Stimulated activated effector memory CD8-positive, alpha-beta T cell treated with anti-CD3 and anti-CD28 coated beads, Interleukin-12 subunit alpha, Interleukin-12 subunit beta, amount 100 ng/mL, for 72 hours (primary cell): ENCODE data around the gene TEC.
A peak's percentile ranks its signal among the peaks of the same experiment; 100 is the strongest.

ENCODE experiments used
- ATAC-seq: fragments of 150-1000 bp; cut with Tn5 transposase; 2 replicates; pipeline ENCODE4 v1.10.0; 2021
- DNase-seq, 2 donors: peaks; one replicate each; pipeline ENCODE4 v3.0.0; 2021 to 2022; ENCODE audit warnings: low spot score in 2 of 2
- H3K27ac Mint-ChIP-seq: one replicate; pipeline ENCODE4 v1.8.0; 2022; ENCODE audit warnings: mild to moderate bottlenecking, mixed read lengths
- H3K36me3 Mint-ChIP-seq: one replicate; pipeline ENCODE4 v1.8.0; 2022; ENCODE audit warnings: mild to moderate bottlenecking, mixed read lengths
- H3K4me1 Mint-ChIP-seq: one replicate; pipeline ENCODE4 v1.8.0; 2022; ENCODE audit warnings: mixed read lengths
- H3K4me3 Mint-ChIP-seq: one replicate; pipeline ENCODE4 v1.8.0; 2022; ENCODE audit warnings: mild to moderate bottlenecking, mixed read lengths
- H3K9me3 Mint-ChIP-seq: one replicate; pipeline ENCODE4 v1.8.0; 2022; ENCODE audit warnings: mixed read lengths

TEC gene

DNA sequence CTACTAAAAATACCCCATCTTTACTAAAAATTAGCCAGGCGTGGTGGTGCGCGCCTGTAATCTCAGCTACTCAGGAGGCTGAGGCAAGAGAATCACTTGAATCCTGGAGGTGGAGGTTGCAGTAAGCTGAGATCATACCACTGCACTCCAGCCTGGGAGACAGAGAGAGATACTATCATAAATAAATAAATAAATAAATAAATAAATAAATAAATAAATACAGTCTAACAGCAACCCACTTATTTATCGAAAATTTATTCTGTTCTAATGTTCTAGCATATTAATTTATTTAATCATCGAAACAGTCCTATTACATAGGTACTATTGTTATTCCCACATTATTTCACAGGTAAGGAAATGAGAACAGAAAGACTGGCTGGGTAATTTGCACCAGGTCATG is 117.4 kb downstream of the TEC start:
- no peak for ATAC-seq
- no peak for DNase-seq
- H3K4me3 Mint-ChIP-seq, result no peak overlapping the region
- no peaks in the 10 kb centered on the region for H3K36me3 Mint-ChIP-seq
- peaks cover 13% of the 10 kb centered on the region for H3K9me3 Mint-ChIP-seq
- no peak overlapping the region for H3K27ac Mint-ChIP-seq
- peaks cover 4% of the 10 kb centered on the region for H3K4me1 Mint-ChIP-seq

DNA sequence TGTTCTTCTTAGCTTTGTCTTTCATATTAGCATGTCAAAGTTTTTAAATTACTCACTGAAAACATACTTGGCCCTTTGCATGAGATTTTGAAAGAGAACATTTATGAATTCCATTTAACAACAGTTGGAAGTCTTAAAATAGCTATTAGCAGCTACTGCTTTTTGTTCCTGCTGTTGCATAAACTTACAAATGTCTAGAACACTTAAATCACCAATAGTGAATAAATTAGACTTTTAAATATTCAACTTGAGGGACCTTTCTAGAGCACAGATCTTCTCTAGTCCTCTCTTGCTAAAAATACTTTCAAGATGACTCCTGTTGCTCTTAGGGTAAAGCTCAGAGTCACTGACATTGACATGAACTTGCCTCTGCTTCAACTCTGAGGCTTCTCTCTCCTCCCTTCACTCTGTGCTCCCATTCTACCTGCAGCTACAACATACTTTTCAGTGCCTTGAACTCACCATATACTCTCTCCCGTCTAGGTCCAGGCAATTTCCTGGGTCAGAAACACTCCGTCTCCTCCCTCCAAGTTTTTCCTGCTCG is 119.7 kb downstream of the TEC start:
- no peaks in the 10 kb centered on the region for H3K36me3 Mint-ChIP-seq
- no peak overlapping the region for H3K4me3 Mint-ChIP-seq
- no peak for ATAC-seq
- H3K4me1 Mint-ChIP-seq, result peaks cover 4% of the 10 kb centered on the region
- H3K9me3 Mint-ChIP-seq, result peaks cover 9% of the 10 kb centered on the region
- DNase-seq, result no peak
- H3K27ac Mint-ChIP-seq, result no peak overlapping the region

DNA sequence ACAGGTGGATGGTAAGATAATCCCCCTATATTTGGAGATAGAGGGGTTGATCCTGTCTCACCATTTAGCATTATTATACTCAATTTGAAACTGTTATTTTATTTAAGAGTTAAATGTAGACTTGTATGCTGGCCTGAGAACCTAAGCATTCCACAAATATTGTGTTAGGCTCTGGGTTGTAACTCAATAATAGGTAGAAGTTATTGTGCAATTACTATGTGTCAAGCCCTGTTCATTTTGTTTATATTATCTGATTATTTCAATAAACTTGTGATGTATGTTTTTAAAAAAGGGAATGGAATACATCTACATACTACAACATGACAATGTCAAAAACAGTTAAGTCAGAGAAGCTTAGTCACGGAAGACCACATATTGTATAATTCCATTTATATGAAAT is 122.0 kb downstream of the TEC start:
- no peaks in the 10 kb centered on the region for H3K9me3 Mint-ChIP-seq
- H3K27ac Mint-ChIP-seq, result no peak overlapping the region
- H3K4me1 Mint-ChIP-seq, result peaks cover 4% of the 10 kb centered on the region
- DNase-seq (no peak), ATAC-seq (no peak)
- H3K4me3 Mint-ChIP-seq, result no peak overlapping the region
- H3K36me3 Mint-ChIP-seq, result no peaks in the 10 kb centered on the region

DNA sequence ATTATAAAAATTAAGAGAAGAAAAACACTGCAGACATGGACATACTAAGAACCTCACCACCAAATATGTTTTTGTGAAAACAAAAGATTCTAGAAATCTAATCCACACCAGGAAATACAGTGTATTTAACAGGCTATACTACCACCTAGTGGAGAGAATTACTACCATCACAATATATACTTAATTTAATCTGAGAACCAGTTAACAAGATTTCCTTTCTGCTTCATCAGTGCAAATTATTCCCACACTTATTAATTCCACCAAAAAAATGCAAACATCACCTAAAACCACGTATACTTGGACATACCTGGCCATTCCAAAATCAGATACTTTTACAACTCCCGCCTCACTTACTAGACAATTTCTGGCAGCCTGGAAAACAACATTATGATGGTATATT is 128.6 kb downstream of the TEC start:
- Mint-ChIP-seq H3K27ac (no peak overlapping the region), H3K4me1 (peaks cover 43% of the 10 kb centered on the region), H3K9me3 (no peaks in the 10 kb centered on the region), H3K4me3 (no peak overlapping the region), H3K36me3 (no peaks in the 10 kb centered on the region)
- DNase-seq, result no peak
- ATAC-seq, result peak; percentile 71

DNA sequence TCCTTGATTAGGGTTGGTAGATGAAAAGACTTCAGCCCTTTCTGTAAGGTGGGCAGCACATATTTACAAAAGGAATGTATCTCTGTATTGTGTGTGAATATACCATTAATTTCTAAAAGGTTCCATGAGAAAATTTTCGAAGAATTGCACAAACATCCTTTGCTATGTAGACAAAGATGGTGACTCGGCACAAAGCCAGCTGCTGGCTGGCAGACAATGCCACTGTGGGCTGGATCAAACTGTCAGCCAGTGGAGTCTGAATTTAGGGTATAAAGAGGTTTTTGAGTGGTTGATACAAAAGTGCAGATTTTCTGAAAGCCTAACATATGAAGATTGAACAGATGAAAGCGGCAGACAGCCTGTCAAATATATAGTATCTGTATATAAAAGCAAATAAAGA is 129.9 kb downstream of the TEC start:
- Mint-ChIP-seq H3K36me3 (no peaks in the 10 kb centered on the region), H3K27ac (peak overlapping the region; percentile 83), H3K4me3 (peak overlapping the region; percentile 26), H3K4me1 (peaks cover 55% of the 10 kb centered on the region), H3K9me3 (no peaks in the 10 kb centered on the region)
- ATAC-seq (no peak), DNase-seq (no peak)

DNA sequence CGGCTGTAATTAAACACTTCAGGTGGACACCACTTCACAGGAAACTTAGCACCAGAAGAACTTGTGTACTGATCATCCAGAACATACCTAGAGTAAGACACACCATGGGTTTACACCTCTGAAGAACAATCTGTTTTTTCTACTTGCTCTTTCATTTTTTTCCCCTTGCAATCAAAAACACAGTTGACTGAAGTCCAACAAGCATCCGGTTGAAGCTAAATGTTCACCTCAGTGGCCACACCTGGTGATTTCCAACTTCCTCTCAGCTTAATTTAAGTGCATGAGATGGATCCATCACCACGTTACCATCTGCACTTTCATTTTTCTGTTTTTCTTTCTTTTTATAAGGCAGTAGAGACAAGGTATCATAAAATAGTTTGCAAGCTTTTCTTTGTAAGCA is 130.7 kb downstream of the TEC start:
- Mint-ChIP-seq H3K27ac (peak overlapping the region; percentile 83), H3K4me3 (peak overlapping the region; percentile 26), H3K4me1 (peaks cover 59% of the 10 kb centered on the region), H3K36me3 (no peaks in the 10 kb centered on the region), H3K9me3 (no peaks in the 10 kb centered on the region)
- ATAC-seq, result peak; percentile 17
- no peak for DNase-seq

DNA sequence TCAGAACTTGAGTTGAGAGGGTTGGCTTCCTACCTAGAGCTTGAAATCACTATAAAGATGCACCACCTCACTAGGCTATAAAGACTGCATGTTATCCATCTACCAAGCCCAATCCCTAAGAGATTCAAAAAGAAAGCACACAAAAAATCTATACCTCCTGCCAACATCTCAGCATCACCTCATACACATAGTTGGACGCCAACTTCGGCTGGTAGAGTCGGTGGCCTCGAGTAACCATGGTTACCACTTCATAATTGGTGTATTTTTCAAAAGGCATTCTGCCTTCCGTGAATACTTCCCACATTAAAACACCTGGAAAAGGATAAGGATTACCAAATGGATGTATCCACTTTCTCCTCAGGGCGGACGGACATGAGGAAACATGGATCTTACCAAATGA is 131.1 kb downstream of the TEC start:
- no peak for ATAC-seq
- H3K36me3 Mint-ChIP-seq, result no peaks in the 10 kb centered on the region
- H3K4me3 Mint-ChIP-seq, result peak overlapping the region; percentile 26
- no peaks in the 10 kb centered on the region for H3K9me3 Mint-ChIP-seq
- H3K4me1 Mint-ChIP-seq, result peaks cover 59% of the 10 kb centered on the region
- peak overlapping the region; percentile 83 for H3K27ac Mint-ChIP-seq
- DNase-seq, result no peak

DNA sequence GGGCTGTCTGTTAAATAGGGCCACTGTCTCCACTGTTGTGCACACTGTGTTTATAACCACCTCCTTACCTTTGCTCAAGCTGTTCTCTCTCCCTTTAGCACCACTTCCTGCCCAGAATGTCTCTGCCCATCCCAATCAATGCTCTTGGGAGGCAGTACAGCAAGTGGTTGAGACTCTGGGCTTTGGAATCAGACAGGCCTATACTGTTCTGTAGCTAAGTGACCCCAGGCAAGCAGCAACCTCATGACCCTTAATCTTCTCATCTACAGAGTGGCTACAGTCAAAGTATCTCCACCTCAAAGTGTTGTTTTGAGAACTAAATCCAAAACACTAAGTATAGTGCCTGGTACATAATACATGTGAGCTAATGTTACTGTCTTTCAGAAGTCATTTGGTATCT is 131.8 kb downstream of the TEC start:
- Mint-ChIP-seq H3K36me3 (no peaks in the 10 kb centered on the region), H3K4me1 (peaks cover 59% of the 10 kb centered on the region)

DNA sequence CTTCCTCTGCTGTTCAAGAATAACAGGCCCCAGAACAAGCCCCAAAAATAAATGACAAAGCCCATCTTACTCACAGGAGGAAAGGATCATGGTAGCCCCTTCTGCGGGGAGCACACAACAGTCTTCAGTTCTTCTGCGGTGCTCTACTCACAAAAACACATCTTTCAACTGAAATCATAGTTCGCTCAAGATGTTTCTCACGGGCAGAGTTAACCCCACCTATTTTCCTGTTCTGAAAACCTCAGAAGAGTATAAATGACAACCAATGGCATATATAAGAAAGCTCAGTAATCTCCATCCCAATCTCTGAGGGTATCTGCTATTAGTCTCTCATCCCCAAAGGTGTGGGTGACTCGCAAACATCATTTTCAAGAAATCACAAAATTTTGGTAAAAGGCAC is 135.6 kb downstream of the TEC start, which contains the start of gene TXK:
TXK (minus strand) TSS at position 170 of the 400 bp plus-strand sequence; CDS start at position 90, 80 bp downstream.
- DNase-seq, result no peak
- peak; percentile 64 for ATAC-seq
- peaks cover 69% of the 10 kb centered on the region for H3K4me1 Mint-ChIP-seq
- peaks cover 22% of the 10 kb centered on the region for H3K36me3 Mint-ChIP-seq
- peak within 1 kb of the TSS; percentile 64 for H3K4me3 Mint-ChIP-seq
- peak within 1 kb of the TSS; percentile 93 for H3K27ac Mint-ChIP-seq
- H3K9me3 Mint-ChIP-seq, result no peaks in the 10 kb centered on the region

More for the DNA sequence above, 131.8 kb downstream of the TEC start:
- peak overlapping the region; percentile 83 for H3K27ac Mint-ChIP-seq
- no peaks in the 10 kb centered on the region for H3K9me3 Mint-ChIP-seq
- H3K4me3 Mint-ChIP-seq, result peak overlapping the region; percentile 26
- DNase-seq, result no peak
- peak; percentile 53 for ATAC-seq

DNA sequence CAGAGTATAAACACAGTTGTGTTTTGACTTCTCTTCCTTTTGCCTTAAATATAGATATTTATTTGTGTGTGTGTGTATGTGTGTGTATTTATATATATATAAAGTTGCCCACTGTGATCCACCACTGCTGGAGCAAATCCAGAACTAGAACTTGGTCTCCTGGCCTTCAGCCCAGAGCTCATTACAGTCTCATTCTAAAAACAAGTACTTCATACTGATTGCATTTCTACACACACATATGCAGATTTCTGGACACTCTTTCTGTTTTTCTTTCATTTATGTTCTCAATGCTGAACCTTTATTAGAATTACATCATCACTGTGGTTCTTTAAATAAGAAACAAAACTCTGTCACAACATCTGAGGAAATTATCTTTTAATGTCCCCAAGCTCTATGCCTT is 136.0 kb downstream of the TEC start:
- H3K4me1 Mint-ChIP-seq, result peaks cover 69% of the 10 kb centered on the region
- no peaks in the 10 kb centered on the region for H3K9me3 Mint-ChIP-seq
- peak overlapping the region; percentile 93 for H3K27ac Mint-ChIP-seq
- H3K4me3 Mint-ChIP-seq, result peak overlapping the region; percentile 64
- DNase-seq (no peak), ATAC-seq (no peak)
- peaks cover 25% of the 10 kb centered on the region for H3K36me3 Mint-ChIP-seq

DNA sequence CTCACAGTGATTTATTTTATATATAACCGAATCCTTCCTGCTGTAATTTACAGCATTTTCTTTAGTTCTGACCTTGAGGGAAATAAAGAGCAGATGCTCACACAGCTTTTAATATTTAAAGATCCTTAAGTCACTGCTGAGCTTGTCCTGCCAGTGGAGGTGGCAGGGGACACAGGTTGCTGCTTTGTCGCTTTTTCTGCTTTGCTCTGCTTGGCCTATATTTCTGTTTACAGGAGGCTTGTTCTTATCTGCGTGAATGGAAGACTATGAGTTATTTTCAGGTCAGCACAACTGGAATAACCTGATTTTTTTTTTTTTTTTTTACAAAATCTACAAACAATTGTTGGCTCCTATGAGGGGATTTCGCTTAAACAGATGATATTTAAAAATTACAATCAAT is 137.9 kb downstream of the TEC start:
- Mint-ChIP-seq H3K36me3 (peaks cover 33% of the 10 kb centered on the region), H3K4me3 (peak overlapping the region; percentile 64), H3K27ac (peak overlapping the region; percentile 93), H3K4me1 (peaks cover 69% of the 10 kb centered on the region), H3K9me3 (no peaks in the 10 kb centered on the region)
- ATAC-seq (no peak), DNase-seq (no peak)

DNA sequence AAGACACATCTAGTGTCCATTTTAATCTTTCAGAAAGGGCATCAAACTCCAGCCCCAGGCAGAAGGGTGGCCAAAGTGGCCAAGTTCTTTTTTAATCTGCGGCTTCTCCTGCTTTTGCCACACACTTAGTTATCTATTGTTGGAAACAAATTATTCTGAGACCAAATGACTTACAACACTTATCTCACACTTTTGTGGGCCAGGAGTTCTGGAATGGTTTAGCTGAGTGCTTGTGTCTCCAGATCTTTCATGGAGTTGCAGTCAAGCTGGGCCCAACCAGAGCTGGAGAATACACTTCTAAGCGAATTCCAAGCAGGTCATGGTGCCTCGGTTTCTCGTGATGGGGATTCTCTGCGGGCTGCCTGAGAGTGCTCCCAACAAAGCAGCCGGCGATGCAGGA is 139.5 kb downstream of the TEC start:
- DNase-seq (no peak), ATAC-seq (no peak)
- H3K36me3 Mint-ChIP-seq, result peaks cover 33% of the 10 kb centered on the region
- H3K4me3 Mint-ChIP-seq, result peak overlapping the region; percentile 64
- no peaks in the 10 kb centered on the region for H3K9me3 Mint-ChIP-seq
- peak overlapping the region; percentile 93 for H3K27ac Mint-ChIP-seq
- peaks cover 65% of the 10 kb centered on the region for H3K4me1 Mint-ChIP-seq

DNA sequence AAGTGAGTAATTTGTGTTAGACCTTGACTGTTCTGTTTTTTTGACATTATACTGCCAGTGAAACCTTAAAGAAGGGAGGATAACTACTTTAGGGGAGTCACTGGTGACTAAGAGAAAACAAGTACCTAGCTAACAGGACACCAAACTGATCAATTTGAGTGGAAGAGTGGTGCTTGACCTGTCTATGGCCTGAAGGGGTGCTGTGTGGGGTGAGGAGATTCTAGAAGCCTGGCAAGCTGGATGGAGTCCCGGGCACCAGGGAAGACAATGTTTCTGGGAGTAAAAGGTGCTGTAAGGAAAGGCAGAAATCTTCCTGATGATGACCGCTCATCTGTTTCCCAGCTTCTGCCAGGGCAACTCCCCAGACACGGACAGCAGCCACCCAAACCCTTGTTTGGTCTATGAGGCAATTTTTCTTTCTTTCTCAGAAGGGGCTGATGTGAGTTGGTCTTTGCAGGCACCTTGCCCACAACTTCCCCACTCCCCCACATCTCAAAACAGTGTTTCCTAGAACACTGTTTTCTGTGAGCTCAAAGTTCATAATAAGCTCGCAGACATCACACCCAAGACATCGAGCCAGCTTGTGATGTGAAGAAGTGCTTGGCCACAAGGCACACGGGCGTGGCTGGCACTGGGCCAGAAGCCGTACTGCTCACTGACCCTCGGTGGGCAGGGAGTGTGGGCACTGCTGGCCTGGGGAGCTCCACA is 140.2 kb downstream of the TEC start:
- ATAC-seq, result peak; percentile 73
- Mint-ChIP-seq H3K27ac (peak overlapping the region; percentile 93), H3K9me3 (no peaks in the 10 kb centered on the region), H3K36me3 (peaks cover 33% of the 10 kb centered on the region), H3K4me1 (peaks cover 65% of the 10 kb centered on the region), H3K4me3 (peak overlapping the region; percentile 64)
- DNase-seq, result peak in 1 of 2 donors; percentile 72

DNA sequence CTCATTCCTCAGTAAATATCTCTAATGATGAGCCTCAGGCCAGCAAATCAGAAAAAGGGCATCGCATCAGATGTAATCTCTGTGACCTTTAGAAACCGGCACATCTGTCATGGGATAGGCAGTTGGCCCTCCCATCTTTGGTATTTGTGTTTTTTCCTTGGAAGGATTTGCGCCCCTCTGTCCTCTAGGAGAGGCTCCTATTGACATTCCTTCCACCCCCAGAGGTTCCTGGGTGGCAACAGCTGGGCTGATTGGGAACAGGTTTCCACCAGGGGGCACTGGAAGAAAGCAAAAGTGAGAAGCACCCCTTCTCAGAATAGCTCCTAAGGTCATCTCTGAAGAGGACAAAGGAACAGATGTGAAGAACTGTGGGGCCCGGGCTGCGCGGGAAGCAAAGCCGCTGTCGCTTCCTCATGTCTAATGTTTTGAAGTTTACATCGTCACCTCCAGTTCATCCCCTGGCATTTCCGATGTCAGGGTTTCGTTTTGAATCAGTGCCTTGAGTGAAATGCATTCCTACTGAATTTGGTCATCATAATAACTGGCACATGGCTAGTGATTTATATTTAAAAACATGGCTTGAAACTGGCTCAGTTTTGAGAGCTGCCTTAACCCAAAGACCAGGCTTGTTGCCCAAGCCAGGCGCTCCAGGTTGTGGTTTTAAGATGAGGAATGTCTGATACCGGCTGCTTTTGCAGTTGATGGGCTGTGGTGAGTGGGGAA is 141.8 kb downstream of the TEC start:
- peaks cover 77% of the 10 kb centered on the region for H3K4me1 Mint-ChIP-seq
- DNase-seq (peak; percentile 34 to 81), ATAC-seq (peak; percentile 87)
- no peaks in the 10 kb centered on the region for H3K9me3 Mint-ChIP-seq
- peak overlapping the region; percentile 93 for H3K27ac Mint-ChIP-seq
- peaks cover 33% of the 10 kb centered on the region for H3K36me3 Mint-ChIP-seq
- peak overlapping the region; percentile 64 for H3K4me3 Mint-ChIP-seq

DNA sequence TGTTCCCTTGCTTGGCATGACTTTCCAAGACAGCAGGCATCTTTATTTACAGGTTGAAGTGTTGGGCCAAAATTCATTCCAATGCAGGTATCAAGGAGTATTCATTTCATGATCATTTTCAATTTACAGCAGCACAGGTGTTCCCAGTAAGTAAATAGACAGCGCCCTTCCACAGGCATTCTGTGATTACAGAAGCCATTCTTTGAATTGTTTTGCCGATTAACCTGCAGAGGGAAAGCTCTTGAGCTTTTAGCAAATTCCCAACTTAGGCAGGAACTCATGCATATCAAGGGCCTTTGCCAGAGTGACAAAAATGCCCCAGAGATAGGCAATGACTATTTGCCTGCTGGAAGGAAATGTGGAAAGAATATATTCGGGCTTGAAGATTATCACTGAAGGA is 142.4 kb downstream of the TEC start:
- Mint-ChIP-seq H3K4me1 (peaks cover 77% of the 10 kb centered on the region), H3K4me3 (peak overlapping the region; percentile 64), H3K27ac (peak overlapping the region; percentile 93), H3K36me3 (peaks cover 33% of the 10 kb centered on the region), H3K9me3 (no peaks in the 10 kb centered on the region)
- ATAC-seq, result no peak
- DNase-seq, result no peak

DNA sequence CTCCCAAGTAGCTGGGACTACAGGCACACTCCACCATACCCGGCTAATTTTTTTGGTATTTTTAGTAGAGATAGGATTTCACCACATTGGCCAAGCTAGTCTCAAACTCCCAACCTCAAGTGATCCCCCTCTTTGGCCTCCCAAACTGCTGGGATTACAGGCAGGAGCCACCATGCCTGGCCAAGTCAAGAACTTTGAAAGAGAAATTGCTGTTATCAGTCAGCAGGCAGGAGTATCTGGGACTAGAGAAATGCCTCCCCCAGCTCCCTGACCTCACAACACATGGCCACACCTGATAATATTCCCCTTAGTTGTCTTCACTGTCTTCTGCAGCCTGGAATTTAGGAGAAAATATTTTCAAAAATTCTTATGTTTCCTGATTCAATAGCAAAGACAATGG is 143.0 kb downstream of the TEC start:
- H3K4me3 Mint-ChIP-seq, result peak overlapping the region; percentile 64
- peak overlapping the region; percentile 93 for H3K27ac Mint-ChIP-seq
- ATAC-seq (no peak), DNase-seq (no peak)
- no peaks in the 10 kb centered on the region for H3K9me3 Mint-ChIP-seq
- peaks cover 29% of the 10 kb centered on the region for H3K36me3 Mint-ChIP-seq
- peaks cover 75% of the 10 kb centered on the region for H3K4me1 Mint-ChIP-seq
